Measurements from ENCODE around the gene WWP2.
"Not testable (repeated sequence)": the region's sequence is repeated elsewhere in the genome, so short reads cannot be mapped to it uniquely, and the experiment has no call there.

WWP2 gene

DNA sequence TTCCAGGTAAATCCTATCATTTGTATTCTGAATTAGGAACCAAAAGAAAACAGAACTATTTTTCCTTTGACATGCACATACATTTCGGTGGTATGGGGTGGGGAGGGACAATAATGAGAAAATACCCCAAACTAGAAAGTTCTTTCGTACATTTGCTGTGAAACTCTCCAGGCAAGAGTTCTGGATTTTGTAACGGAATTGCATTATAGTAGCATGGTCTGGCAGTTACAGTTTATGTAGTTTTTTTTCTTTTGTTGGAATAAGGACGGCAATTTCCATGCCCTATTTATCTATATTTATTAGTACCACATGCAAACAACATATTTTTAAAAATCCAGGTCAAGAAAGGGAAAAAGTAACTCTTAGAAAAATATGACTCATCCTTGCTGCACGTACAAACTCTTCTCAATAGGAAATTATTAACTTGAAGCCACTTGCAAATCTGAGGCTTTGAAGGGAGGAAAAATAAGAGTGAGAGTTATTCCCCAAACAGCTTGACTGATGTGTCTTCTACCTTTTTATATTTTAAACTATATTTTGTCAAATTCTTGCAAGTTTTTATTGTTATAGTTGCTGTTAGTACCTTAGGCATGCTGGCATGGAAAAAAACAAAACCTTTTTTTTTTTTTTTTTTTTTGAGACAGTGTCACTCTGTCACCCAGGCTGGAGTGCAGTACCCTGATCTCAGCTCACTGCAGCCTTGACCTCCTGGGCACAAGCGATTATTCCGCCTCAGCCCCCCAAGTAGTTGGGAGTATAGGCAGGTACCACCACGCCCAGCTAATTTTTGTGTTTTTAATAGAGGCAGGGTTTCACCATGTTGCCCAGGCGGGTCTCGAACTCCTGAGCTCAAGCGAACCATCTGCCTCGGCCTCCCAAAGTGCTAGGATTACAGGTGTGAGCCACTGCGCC, 69.3 kb downstream of the WWP2 start:
- DNase-seq (ENCODE audit: low read depth in 3 of 3) = no peak

DNA sequence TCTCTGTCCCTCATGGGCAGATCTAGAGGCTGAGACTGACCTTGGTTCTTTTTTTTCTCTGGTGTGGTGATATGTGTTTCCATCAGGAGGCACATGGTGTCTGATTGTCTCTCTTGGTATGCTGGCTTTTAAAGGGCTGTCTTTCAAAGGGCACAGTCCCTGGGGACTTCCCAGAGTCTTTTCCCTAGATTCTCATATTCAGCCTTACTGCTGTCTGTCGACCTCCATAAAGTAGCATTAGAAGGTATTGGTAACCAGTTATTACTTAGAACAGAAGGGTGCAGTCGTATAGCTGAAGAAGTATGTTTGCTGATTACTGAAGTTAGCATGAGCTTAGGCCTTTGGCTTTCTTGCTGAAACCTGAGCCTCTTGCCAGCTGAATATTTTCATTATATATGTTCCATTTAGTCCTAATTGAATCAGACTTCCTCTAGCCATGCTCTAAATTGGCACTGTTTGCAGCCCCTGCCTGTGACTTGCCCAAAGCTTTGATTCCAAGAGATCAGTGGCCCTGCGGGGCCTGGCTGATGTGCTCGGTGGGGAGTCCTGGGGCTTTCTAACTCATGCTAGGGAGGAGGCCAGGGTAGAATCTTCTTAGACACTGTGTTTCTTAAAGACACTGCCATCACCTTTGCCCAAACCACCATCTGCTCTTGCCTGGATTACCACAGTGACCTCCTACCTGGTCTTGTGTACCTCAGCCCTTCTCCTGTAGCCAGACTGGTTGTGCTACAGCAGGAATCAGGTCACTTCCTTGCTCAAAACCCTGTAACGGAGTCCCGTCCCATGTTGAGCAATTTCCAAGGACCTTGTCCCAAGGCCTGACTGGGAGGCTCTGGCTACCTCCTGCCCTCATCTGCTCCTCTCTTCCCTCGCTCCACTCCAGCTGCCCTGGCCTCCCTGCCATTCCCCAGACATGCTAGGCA, 71.5 kb downstream of the WWP2 start:
- DNase-seq (ENCODE audit: low read depth in 3 of 3) = no peak

DNA sequence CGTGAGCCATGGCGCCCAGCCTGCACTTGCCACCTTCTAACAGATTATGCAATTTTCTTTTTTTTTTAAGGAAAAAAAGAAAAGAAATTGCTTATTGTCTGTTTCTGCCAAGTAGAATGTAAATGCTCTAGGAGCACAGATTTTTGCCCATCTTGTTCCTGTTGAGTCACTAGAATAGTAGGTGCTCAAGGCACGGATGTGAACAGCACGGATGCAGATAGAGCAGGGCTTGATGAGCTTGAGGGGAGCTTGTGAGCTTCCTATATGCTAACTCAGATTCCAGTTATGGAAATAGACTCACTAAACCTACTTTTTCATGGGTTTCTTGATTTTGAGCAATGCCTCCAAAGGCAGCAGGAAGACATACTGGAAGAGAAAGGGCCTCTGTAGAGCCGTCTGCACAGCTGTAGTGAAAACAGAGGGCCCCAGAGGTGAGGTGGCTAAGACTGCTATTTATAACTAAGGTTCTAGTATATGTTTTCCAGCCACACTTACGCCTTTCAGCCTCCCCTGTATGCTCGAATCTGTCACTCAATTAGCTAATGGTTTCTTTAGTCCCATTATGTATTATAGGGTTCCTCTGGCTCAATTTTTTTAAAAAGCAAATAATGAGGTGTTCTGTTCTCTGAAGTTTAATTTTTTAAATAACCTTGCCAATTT, 72.8 kb downstream of the WWP2 start:
- no peak for DNase-seq (ENCODE audit: low read depth in 3 of 3)

DNA sequence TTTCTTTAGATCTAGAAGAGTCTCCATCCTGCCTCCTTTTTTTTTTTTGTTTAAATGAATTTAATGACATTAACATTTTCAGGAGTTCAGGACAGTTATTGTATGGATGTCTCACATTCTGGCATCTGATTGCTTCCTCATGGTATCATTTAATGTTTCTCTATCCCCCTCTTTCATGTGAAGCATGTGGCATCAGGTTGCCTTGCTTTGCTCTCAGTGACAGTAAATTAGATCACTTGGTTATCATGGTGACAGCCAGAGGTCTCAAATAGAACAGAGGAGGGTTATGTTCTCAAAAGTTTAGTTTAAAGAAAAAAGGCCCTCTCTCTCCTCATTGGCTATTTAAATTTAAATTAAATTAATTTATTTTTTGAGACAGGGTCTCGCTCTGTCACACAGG, 74.1 kb downstream of the WWP2 start:
- DNase-seq (ENCODE audit: low read depth in 3 of 3) = no peak

DNA sequence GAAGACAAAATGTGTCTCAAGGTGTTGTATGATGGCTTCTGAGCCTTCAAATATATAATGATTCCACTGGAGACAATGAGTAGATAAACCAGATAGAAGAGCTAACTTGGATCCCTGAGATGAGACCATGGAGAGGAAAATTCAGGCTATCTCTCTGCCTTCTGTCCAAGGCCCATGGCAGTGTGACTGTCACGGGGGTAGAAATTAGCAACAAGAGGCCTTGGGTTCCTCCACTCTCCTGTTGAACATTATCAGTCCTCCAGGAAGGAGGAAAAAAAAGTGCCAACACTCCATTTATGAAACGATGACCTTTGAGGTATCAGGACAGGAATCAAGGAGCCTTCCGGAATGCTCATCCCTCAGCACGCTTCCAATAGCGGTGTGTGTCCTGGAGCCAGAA, 75.2 kb downstream of the WWP2 start:
- DNase-seq (ENCODE audit: low read depth in 3 of 3) = no peak

DNA sequence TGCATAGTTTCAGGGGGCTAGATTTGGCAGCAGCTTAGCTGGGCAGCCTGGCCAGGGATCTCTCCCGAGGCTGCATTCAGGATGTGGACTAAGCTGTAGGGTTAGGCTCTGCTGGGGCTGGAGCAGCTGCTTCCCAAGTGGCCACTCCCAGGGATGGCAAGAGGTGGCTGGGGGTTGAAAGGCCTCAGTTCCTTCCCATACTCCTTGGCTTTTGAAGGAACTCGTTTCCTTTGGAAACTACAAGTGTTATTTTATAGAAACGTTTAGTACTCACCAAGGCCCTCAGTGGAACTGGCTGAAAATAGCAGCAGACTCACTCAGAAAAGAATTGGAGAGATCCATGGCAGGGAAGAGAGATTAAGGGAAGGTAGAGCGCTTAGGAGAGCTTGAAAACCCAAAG, 76.4 kb downstream of the WWP2 start:
- no peak for DNase-seq (ENCODE audit: low read depth in 3 of 3)

DNA sequence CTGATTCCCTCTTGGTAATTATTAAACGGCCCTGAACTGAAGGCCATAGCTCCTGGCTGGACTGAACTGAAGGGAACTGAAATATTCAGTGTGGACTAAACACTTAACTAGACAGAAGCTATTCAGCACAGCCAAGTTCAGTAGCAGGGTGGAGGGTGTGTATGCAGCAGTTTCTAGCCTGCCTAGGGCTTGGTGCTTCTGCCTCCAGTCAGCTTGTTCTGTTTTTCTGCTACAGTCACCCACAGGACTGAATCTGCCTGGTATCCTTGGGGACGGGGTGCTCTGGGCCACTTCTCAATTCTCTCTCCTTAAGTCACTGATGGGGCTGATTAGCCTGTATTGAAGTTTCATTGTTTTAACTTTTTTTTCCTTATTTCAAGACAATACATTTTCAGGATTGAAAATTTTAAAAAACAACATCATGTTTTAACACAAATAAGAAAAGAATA, 77.1 kb downstream of the WWP2 start:
- no peak for DNase-seq (ENCODE audit: low read depth in 3 of 3)

DNA sequence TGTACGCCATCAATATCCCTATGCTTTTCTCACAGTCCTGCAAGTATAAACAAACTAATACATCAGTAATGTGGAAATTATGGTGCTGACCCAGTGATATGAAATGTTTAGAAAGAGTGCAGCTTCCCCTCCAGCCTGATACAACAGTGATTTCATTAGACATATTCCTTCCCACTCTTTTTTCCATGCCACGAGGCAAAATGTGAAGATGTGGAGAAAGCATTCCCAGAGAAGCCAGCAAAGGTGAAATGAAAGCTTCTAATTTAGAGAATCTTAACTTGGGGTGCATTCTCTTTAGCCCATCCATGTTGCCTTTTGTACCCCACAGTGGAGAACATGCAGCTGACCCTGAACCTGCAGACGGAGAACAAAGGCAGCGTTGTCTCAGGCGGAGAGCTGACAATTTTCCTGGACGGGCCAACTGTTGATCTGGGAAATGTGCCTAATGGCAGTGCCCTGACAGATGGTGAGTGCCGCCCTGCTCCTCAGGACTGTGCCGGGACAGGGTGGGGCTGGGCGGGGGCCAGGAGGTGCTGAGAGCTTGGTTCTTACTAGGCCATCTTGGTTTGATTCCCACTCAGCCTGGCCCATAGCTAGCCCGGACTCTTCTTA, 77.8 kb downstream of the WWP2 start:
- DNase-seq (ENCODE audit: low read depth in 3 of 3) = no peak

DNA sequence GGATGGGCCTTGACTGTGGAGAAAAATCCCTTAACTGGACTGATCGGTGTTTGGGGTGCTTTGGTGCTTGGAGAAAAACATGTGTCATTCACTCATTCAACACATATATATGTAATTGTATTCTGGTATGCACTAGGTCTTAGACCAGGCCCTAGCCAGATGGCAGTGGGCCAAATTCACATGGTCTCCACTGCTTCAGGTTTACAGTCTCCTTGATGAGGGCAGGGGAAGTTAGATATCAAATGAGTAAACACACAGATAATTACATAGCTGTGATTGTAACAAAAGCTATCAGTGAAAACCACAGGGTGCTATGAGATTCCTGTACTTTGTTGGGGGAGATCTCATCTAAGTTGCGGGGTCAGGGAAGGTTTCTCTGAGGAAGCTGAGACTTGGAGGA, 78.8 kb downstream of the WWP2 start:
- no peak for DNase-seq (ENCODE audit: low read depth in 3 of 3)

DNA sequence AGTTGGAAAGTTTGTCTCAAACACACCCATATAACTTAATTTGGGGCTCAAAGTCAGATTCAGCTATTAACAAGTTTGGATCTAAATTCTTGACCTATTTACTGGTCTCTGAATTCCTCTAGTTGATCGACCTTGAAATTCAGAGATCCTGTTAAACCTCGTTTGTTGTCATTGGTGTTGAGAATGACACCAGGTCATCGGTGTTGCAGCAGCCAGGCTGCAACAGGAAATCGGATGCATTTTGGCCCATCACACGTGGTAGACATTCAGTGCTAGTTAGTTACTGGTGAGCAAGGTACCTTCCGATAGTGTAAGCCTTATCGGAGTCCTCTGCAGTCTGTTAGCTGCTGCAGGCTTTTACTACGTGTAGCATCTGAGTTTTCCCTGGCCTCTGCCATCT, 82.3 kb downstream of the WWP2 start:
- no peak for DNase-seq (ENCODE audit: low read depth in 3 of 3)

DNA sequence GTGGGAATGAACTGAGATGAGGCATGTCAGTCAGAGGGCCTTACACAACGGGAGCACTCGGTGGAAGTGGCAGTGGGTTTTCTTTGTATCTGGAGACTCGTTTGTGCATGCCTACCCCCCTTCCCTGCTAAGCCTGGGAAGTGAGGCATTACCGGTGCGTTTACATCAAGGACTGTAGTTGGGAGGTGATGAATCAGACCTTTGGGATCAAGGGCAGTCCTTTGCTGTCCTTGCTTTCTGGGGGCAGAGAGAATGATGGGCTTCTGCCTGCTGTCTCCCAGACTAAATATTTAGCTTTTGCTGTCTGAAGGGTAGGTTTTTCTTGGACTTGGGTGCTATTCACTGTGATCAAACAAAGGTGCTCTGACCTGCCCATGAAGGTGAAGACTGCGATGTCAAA, 83.0 kb downstream of the WWP2 start:
- no peak for DNase-seq (ENCODE audit: low read depth in 3 of 3)

DNA sequence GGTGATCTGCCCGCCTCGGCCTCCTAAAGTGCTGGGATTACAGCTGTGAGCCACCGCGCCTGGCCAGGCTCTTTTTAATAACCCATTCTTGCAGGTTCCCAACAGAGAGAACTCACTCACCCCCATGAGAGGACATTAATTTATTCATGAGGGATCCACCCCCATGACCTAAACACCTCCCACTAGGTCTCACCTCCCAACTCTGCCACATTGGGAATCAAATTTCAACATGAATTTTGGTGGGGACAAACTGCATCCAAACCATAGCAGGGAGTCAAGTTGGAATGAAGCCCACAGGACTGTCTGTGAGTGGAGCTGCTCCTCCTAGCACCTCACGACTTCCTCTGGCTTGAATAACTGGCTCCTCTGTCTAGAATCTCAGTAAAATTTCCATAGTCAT, 85.5 kb downstream of the WWP2 start:
- no peak for DNase-seq (ENCODE audit: low read depth in 3 of 3)

DNA sequence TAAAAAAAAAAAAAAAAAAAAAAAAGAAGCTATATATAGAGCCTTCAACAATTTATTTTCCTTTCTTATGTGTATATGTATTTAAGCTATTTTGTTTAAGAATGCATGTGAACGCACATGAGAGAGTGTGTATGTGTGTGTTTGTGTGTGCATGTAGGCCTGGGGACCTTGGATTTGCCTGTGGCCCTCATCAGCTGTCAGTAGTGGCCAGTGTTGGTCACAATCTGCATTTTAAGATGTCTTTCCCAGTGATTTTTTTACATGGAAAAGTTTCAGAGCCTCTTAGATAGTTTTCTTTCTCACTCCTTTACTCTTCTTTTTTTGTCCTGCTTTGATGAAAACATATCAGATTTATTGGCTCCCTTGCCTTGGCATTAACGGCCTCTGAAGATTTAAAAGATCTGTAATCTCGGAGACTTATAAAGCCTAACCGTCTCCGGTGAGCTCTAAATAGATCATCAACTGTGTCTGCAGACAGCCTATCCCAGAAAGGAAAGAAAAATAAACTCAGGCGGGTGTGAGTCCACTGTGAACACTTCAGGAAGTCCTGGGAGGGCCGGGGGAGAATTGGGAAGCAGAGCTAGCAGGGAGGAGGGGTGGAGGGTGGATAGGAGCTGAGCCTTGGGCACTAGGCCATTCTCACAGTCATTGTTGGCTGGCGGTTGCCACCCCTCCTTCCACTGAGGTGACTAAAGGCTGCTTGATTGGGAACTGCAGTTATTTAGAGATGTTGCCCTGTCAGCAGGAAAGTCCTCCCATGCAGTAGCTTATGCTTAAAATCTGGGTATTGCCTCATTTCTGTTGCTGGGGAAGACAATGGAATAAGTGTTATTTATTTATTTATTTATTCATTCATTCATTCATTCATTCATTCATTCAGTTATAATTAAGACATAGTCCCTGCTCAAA, 86.8 kb downstream of the WWP2 start:
- no peak for DNase-seq (ENCODE audit: low read depth in 3 of 3)

DNA sequence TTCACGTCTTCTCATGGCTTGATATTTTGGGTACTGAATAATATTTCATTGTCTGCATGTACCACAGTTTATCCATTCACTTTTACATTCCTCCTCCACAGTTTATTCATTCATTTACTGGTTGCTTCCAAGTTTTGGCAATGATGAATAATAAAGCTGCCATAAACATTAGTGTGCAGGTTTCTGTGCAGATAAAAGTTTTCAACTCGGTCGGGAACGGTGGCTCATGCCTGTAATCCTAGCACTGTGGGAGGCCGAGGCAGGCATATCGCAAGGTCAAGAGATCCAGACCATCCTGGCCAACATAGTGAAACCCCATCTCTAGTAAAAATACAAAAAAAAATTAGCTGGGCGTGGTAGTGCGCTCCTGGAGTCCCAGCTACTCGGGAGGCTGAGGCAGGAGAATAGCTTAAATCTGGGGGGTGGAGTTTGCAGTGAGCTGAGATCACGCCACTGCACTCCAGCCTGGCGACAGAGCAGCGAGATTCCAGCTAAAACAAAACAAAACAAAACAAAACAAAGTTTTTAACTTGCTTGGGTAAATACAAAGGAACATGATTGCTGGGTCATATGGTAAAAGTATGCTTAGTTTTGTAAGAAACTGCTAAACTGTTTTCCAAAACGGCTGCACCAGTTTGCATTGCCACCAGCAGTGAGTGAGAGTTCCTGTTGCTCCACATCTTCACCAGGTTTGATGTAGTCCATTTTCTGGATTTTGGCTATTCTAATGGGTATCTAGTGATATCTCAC, 89.5 kb downstream of the WWP2 start:
- DNase-seq (ENCODE audit: low read depth in 3 of 3) = no peak

DNA sequence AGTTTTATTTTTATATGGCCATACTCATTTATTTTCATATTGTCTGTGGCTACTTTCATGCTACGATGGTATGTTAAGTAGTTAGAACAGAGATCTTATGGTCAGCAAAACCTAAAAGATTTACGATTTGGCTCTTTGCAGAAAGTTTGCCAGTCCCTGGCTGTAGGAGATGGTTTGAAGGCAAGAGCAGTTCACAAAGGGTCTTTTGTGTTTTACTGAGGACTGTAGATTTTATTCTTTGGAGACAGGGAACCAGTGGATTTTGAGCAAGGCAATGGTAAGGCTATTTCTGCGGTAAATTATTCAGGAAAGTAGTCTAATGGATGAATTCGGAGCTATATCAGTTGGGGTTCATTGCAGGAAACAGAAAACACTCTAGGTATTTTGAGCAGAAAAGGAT, 90.7 kb downstream of the WWP2 start:
- DNase-seq (ENCODE audit: low read depth in 3 of 3) = no peak

DNA sequence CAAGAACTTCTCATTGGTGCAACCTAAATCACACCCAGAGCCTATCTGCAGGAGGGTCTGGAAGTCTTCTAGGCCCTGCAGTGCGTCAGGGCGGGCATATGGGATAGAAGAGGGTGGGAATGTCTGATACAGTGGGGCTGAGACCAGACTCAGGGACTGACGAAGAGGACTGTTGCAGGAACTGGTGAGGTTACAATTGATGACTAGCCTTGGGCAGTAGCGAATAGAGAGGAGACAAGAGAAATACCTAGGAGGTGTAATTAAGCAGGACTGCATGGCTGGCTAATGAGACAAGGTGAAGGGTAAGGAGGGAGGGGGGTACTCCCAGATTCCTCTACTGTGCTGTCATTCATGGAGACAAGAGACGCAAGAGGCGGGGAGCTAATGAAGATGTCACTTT, 91.3 kb downstream of the WWP2 start:
- no peak for DNase-seq (ENCODE audit: low read depth in 3 of 3)

DNA sequence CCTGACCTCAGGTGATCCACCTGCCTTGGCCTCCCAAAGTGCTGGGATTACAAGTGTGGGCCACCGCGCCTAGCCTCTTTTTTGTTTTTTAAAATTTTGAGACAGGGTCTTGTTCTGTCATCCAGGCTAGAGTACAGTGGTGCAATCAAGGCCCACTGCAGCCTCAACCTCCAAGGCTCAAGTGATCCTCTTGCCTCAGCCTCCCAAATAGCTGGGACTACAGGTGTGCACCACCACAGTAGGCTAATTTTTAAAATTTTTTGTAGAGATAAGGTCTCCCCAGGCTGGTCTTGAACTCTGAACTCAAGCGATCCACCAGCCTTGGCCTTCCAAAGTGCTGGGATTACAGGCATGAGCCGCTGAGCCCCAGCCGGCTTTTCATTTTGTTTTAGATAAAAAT, 92.6 kb downstream of the WWP2 start:
- not testable (repeated sequence) for DNase-seq (ENCODE audit: low read depth in 3 of 3)

DNA sequence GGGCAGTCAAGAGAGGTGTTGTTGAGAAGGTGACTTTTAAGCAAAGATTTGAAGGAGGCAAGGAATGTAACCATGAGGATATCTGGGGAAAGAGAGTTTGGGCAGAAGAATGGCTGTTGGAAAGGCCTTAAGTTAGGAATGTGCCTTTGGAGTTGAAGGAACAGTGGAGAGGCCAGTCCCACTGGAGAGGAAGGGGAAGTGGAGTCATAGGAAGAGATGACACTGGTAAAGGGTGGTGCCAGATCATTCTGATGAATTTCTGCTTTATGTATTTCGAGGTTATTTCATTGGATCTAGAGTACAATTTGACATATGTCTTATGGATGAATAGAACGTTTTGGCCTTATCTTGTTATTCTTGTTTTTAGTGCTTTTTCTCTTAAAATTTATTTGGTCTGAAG, 93.5 kb downstream of the WWP2 start:
- DNase-seq (ENCODE audit: low read depth in 3 of 3) = no peak

DNA sequence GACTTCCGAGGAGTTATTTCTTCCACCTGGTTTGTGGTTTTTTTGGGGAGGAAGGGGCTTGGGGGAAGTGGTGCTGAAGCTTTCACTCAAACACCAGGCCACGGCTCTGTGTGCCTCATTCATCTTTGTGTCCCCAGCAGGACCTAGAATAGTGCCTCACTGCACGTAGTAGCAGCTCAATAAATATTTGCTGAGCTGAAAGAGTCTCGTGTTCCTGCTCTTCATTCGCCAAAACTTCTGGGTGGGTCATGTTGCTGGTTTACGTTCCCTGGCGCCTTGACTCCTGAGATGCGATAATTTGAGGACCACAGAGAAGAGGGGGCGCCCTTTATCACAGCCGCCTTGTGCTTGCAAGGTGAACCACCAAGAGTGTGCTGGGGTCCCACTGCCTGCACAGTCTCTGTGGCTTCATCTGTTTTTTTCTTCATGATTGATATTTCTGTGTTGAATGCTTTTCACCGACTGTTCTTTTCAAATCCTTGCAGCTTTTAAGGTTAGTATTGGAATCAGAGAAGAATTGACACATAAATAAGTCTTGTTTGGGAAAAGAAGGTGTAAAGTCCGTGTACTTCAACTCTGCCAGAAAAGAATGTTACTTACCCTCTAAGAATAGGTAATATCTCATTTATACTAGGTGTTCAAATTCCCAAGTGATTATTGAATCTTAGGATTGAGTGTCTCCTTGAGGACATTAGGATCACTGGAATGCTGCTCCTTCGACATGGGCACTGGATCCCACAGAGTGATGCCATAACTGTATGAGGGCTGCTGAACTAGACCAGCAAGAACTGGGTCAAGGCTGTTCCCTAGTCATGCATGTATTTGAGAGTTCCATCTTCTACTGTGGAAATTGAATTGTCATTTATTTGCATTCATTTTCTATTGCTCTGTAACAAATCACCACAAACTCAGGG, 96.3 kb downstream of the WWP2 start:
- DNase-seq (ENCODE audit: low read depth in 3 of 3) = no peak

Measured in stimulated activated CD4-positive, alpha-beta T cell treated with anti-CD3 and anti-CD28 coated beads, TNF-alpha, amount 100 ng/mL, for 4 hours (primary cell).